ENCODE measurements around the gene ARNT2. TPM values are rescaled to one million over a fixed set of nuclear protein-coding genes. Genes with fewer than 3 reads are reported as not detected.
"Not testable (repeated sequence)": the region's sequence is repeated elsewhere in the genome, so short reads cannot be mapped to it uniquely, and the experiment has no call there.

Gene ARNT2
- polyA plus RNA-seq, 1 donor: 6.2 TPM

- no peak for DNase-seq
Observed at GRCh38 chr15:80626643-80627120, 222.5 kb downstream of the ARNT2 start.

- DNase-seq: no peak
Observed at GRCh38 chr15:80629355-80629754, 225.2 kb downstream of the ARNT2 start.

- no peak for DNase-seq
Observed at GRCh38 chr15:80630981-80631380, 226.8 kb downstream of the ARNT2 start.

GRCh38 chr15:80633221-80633620 lies 229.0 kb downstream of the ARNT2 start:
- no peak for DNase-seq

- DNase-seq: no peak
Observed at GRCh38 chr15:80635953-80636352, 231.8 kb downstream of the ARNT2 start.

GRCh38 chr15:80636675-80637074 lies 232.5 kb downstream of the ARNT2 start:
- DNase-seq: no peak

GRCh38 chr15:80637747-80638146 lies 233.6 kb downstream of the ARNT2 start:
- no peak for DNase-seq

- DNase-seq: no peak
Observed at GRCh38 chr15:80638553-80639167, 234.5 kb downstream of the ARNT2 start.

- no peak for DNase-seq
Observed at GRCh38 chr15:80639168-80639555, 235.0 kb downstream of the ARNT2 start.

- no peak for DNase-seq
Observed at GRCh38 chr15:80640531-80641121, 236.4 kb downstream of the ARNT2 start.

- no peak for DNase-seq
Observed at GRCh38 chr15:80641384-80641783, 237.2 kb downstream of the ARNT2 start.

- no peak for DNase-seq
Observed at GRCh38 chr15:80643431-80643951, 239.3 kb downstream of the ARNT2 start.

- DNase-seq: no peak
Observed at GRCh38 chr15:80645494-80646065, 241.4 kb downstream of the ARNT2 start.

GRCh38 chr15:80647424-80647823 lies 243.2 kb downstream of the ARNT2 start:
- DNase-seq: not testable (repeated sequence)

Other genes with a start within 250 kb of the ARNT2 start
- 1.4 TPM for gene CTXND1, start 152.2 kb upstream of the ARNT2 start, polyA plus RNA-seq (ENCODE audit: insufficient read length)